Ectodermal cell (in vitro differentiated cells): ENCODE measurements around the gene SDHA.
"Not testable (repeated sequence)": the region's sequence is repeated elsewhere in the genome, so short reads cannot be mapped to it uniquely, and the experiment has no call there.

Source experiments
- H3K27ac ChIP-seq: 2 replicates; pipeline ENCODE4 v1.7.0; 2013; ENCODE audit warnings: mild to moderate bottlenecking, low read depth, low read length; ENCODE audit not compliant: insufficient read depth, poor library complexity, severe bottlenecking
- H3K27me3 ChIP-seq: 2 replicates; pipeline ENCODE4 v1.7.0; 2013; ENCODE audit warnings: mild to moderate bottlenecking, low read length; ENCODE audit not compliant: insufficient read depth, control insufficient read depth, poor library complexity, severe bottlenecking
- H3K36me3 ChIP-seq: one replicate; pipeline ENCODE4 v1.7.0; 2013; ENCODE audit warnings: low read length; ENCODE audit not compliant: control insufficient read depth, insufficient read depth
- H3K4me1 ChIP-seq: one replicate; pipeline ENCODE4 v1.7.0; 2013; ENCODE audit warnings: low read length; ENCODE audit not compliant: control insufficient read depth, insufficient read depth
- H3K4me3 ChIP-seq: 2 replicates; pipeline ENCODE4 v1.7.0; 2013; ENCODE audit warnings: low read depth, low read length, control low read depth; ENCODE audit not compliant: insufficient read depth
- H3K9me3 ChIP-seq: 2 replicates; pipeline ENCODE4 v1.7.0; 2013; ENCODE audit warnings: mild to moderate bottlenecking, low read length, moderate library complexity; ENCODE audit not compliant: control insufficient read depth
- WGBS, 2 experiments: methylation state at CpG; one replicate each; pipeline ENCODE4 v1.1.7; 2013; ENCODE audit warnings: missing lambda C conversion rate in 2 of 2; 5-methylcytosine and 5-hydroxymethylcytosine counted together

SDHA gene

DNA sequence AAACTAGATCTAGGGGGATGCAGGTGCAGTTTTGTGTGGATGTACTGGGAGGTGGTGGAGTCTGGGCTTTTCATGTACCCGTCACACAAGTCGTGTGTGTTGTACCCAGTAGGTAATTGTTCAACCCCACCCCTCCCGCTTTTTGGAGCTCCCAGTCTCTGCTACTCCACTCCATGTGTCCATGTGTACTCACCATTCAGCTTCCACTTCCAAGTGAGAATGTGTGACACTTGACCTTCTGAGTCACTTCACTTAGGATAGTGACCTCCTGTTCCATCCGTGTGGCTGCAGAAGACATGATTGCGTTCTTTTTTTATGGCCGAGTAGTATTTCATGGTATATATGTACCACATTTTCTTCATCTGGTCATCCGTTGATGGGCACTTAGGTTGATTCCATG is 22.4 kb downstream of the SDHA start:
- not testable (repeated sequence) for H3K4me1 ChIP-seq, H3K4me3 ChIP-seq, H3K9me3 ChIP-seq, H3K27ac ChIP-seq, H3K27me3 ChIP-seq
- H3K36me3 ChIP-seq, result peaks cover 19% of the 10 kb centered on the region
- WGBS, 2 experiments, result 94 to 98% methylated on average over 7 of the region's 7 CpGs

DNA sequence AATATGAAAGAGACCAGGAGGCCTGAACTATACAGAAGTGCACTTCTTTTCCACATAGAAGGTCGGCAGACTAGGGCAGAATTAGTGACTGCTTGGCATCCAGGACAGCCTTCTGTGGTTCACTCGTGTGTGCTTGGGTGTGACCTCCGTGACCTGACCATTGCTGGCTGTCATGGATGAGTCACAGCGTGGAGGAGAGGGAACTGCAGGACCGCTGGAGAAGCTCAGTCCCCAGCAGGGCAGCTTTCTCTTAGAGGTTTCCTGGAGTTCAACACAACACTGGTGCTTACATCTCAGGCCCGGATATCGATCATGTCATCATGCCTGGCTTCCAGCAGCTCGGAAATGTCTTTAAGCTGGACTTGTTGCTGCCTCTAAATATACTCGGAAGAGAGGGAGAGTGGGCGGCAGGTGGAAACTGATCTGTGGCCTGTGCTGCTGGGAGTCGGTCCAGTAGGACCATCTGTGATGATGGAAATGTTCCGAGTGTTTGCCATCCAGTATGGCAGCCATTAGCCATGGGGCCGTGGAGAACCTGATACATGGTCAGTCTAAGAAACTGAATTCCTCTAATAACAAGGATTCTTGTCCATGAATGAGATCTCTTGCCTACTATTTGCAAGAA is 23.0 kb downstream of the SDHA start:
- H3K36me3 ChIP-seq, result peaks cover 19% of the 10 kb centered on the region
- not testable (repeated sequence) for H3K27me3 ChIP-seq, H3K4me3 ChIP-seq, H3K4me1 ChIP-seq, H3K9me3 ChIP-seq, H3K27ac ChIP-seq
- WGBS, 2 experiments, result 88 to 91% methylated on average over 13 of the region's 13 CpGs

- H3K4me1 ChIP-seq, H3K9me3 ChIP-seq, H3K27ac ChIP-seq, H3K27me3 ChIP-seq, H3K4me3 ChIP-seq: not testable (repeated sequence)
- H3K36me3 ChIP-seq, result peaks cover 34% of the 10 kb centered on the region
- 92% methylated on average over 12 of the region's 12 CpGs for WGBS, 2 experiments
Measured at GRCh38 chr5:243683-244367, 25.7 kb downstream of the SDHA start.

GRCh38 chr5:245717-246116 is 27.6 kb downstream of the SDHA start:
- WGBS, 2 experiments, result 84 to 86% methylated on average over 5 of the region's 5 CpGs
- not testable (repeated sequence) for H3K9me3 ChIP-seq
- H3K36me3 ChIP-seq, result peaks cover 31% of the 10 kb centered on the region

DNA sequence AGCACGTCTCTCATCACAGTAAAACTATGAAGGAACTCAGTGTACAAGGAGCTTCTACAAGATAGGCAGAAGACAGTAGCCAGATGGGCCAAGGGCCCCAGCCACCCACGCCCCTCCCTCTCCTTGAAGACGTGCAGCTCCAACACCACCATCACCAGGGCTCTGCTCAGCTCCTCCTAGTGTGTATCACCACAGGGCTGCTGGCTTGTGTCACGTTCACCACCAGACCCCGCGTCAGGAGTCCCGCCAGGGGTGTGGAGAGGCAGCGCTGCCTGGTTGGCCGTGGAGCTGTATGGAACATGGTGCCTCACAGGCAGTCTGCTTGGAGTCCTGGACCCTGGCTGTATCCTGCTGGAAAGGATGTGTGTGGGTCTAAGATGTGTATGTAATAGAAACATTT is 32.3 kb downstream of the SDHA start:
- not testable (repeated sequence) for H3K27me3 ChIP-seq, H3K9me3 ChIP-seq, H3K27ac ChIP-seq, H3K4me3 ChIP-seq, H3K4me1 ChIP-seq
- WGBS, 2 experiments, result 97 to 100% methylated on average over 3 of the region's 9 CpGs
- peaks cover 24% of the 10 kb centered on the region for H3K36me3 ChIP-seq

More at GRCh38 chr5:245717-246116, 27.6 kb downstream of the SDHA start:
- H3K4me3 ChIP-seq, H3K4me1 ChIP-seq, H3K27ac ChIP-seq, H3K27me3 ChIP-seq: not testable (repeated sequence)

DNA sequence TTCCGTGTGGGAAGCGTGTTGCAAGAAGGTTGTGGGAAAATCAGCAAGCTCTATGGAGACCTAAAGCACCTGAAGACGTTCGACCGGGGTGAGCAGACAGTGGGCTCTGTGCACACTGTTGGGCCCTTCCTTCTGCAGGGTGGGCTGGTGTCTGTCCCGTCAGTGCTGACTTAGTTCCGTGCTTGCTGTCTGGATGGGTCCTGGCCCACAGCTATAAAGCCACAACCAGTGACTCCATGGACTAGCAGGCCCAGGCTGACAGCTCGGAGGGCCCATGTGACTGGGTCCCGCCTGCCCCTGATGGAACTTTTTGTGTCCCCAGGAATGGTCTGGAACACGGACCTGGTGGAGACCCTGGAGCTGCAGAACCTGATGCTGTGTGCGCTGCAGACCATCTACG is 32.9 kb downstream of the SDHA start:
- H3K4me1 ChIP-seq, H3K27me3 ChIP-seq, H3K4me3 ChIP-seq, H3K9me3 ChIP-seq, H3K27ac ChIP-seq: not testable (repeated sequence)
- H3K36me3 ChIP-seq, result peaks cover 24% of the 10 kb centered on the region
- WGBS, 2 experiments, result 92 to 96% methylated on average over 7 to 8 of the region's 12 CpGs

DNA sequence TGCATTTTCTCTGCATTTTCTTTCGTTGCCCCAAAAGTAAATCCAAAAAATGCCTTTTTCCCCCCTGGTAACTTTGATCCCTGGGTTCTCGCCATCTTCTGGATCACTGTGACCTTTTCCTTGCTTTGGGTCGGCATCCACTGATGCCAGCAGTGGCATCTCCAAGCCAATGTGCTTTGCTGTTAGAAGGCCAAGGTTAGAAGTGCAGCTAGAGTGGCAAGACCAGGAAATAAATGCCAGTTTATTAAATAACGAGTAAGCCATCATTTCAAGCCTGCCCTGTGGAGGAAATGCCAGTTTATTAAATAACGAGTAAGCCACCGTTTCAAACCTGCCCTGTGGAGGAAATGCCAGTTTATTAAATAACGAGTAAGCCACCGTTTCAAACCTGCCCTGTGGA is 33.4 kb downstream of the SDHA start:
- not testable (repeated sequence) for H3K4me3 ChIP-seq, H3K27ac ChIP-seq, H3K4me1 ChIP-seq, H3K9me3 ChIP-seq, H3K27me3 ChIP-seq
- peaks cover 24% of the 10 kb centered on the region for H3K36me3 ChIP-seq
- WGBS, 2 experiments, result 87 to 89% methylated on average over 8 of the region's 8 CpGs

- peaks cover 24% of the 10 kb centered on the region for H3K36me3 ChIP-seq
- WGBS, 2 experiments, result 95 to 97% methylated on average over 11 of the region's 11 CpGs
- not testable (repeated sequence) for H3K4me1 ChIP-seq, H3K27me3 ChIP-seq, H3K4me3 ChIP-seq, H3K27ac ChIP-seq, H3K9me3 ChIP-seq
Measured at GRCh38 chr5:251975-252374, 33.9 kb downstream of the SDHA start.

GRCh38 chr5:252546-252945 is 34.4 kb downstream of the SDHA start:
- no peaks in the 10 kb centered on the region for H3K9me3 ChIP-seq
- H3K4me3 ChIP-seq, result no peak overlapping the region
- peaks cover 21% of the 10 kb centered on the region for H3K36me3 ChIP-seq
- 94% methylated on average over 10 of the region's 10 CpGs for WGBS, 2 experiments
- no peak overlapping the region for H3K27ac ChIP-seq
- H3K4me1 ChIP-seq, result no peaks in the 10 kb centered on the region
- no peaks in the 10 kb centered on the region for H3K27me3 ChIP-seq

DNA sequence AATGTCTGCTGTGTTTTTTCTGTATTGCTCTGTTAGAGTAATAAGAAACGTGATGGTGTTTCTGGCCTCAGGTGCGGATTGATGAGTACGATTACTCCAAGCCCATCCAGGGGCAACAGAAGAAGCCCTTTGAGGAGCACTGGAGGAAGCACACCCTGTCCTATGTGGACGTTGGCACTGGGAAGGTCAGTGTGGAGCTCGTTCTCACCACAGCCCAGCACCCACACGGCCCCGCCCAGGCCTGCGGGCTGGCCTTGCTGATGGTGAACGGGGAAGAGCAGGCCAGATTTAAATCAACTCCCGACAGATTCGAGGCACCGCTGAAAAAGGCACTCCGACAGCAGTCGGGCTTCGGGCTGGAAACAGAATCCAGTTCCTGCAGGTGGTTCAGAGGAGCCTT is 36.2 kb downstream of the SDHA start:
- H3K36me3 ChIP-seq, H3K27ac ChIP-seq: not testable (repeated sequence)
- 89 to 92% methylated on average over 10 to 12 of the region's 15 CpGs for WGBS, 2 experiments

GRCh38 chr5:255116-255515 is 37.0 kb downstream of the SDHA start:
- not testable (repeated sequence) for H3K36me3 ChIP-seq, H3K27ac ChIP-seq
- WGBS, 2 experiments, result 93 to 95% methylated on average over 6 of the region's 7 CpGs

More for the DNA sequence above, 36.2 kb downstream of the SDHA start:
- H3K9me3 ChIP-seq, H3K27me3 ChIP-seq, H3K4me1 ChIP-seq, H3K4me3 ChIP-seq: not testable (repeated sequence)

More at GRCh38 chr5:255116-255515, 37.0 kb downstream of the SDHA start:
- H3K4me3 ChIP-seq, H3K4me1 ChIP-seq, H3K9me3 ChIP-seq, H3K27me3 ChIP-seq: not testable (repeated sequence)
